Endodermal cell (in vitro differentiated cells): ENCODE measurements around the gene AGTRAP. TPM values are rescaled to one million over a fixed set of nuclear protein-coding genes. Genes with fewer than 3 reads are reported as not detected.

ENCODE experiments used
- DNase-seq: peaks from one replicate; pipeline ENCODE4 v3.0.0-alpha.2; 2017
- H3K27ac ChIP-seq: 2 replicates; pipeline ENCODE4 v1.5.1; 2013; ENCODE audit warnings: mild to moderate bottlenecking, low read depth, low read length, moderate library complexity
- H3K27me3 ChIP-seq: 2 replicates; pipeline ENCODE4 v1.6.1; 2013; ENCODE audit warnings: mild to moderate bottlenecking, low read length, moderate library complexity; ENCODE audit not compliant: insufficient read depth, control insufficient read depth, poor library complexity, severe bottlenecking
- H3K36me3 ChIP-seq: 2 replicates; pipeline ENCODE4 v1.7.0; 2013; ENCODE audit warnings: mild to moderate bottlenecking, low read length, moderate library complexity; ENCODE audit not compliant: control insufficient read depth, insufficient read depth
- H3K4me1 ChIP-seq: one replicate; pipeline ENCODE4 v1.7.0; 2013; ENCODE audit warnings: low read length; ENCODE audit not compliant: control insufficient read depth, insufficient read depth
- H3K4me3 ChIP-seq: 2 replicates; pipeline ENCODE4 v1.5.1; 2013; ENCODE audit warnings: mild to moderate bottlenecking, low read length, moderate library complexity
- H3K9ac ChIP-seq: 2 replicates; pipeline ENCODE4 v1.6.1; 2013; ENCODE audit warnings: mild to moderate bottlenecking, low read length, moderate library complexity; ENCODE audit not compliant: poor library complexity, severe bottlenecking; ENCODE audit errors: extremely low read depth
- H3K9me3 ChIP-seq: 2 replicates; pipeline ENCODE4 v1.6.1; 2013; ENCODE audit warnings: mild to moderate bottlenecking, low read length, moderate library complexity; ENCODE audit not compliant: control insufficient read depth
- H3K27ac Mint-ChIP-seq: 2 replicates; pipeline ENCODE4 v1.8.0; 2020; ENCODE audit warnings: mixed read lengths
- H3K27me3 Mint-ChIP-seq: 2 replicates; pipeline ENCODE4 v1.8.0; 2021; ENCODE audit warnings: mild to moderate bottlenecking, mixed read lengths; ENCODE audit not compliant: insufficient read depth
- H3K36me3 Mint-ChIP-seq: 2 replicates; pipeline ENCODE4 v1.8.0; 2020; ENCODE audit warnings: low read depth, mixed read lengths
- H3K4me1 Mint-ChIP-seq: 2 replicates; pipeline ENCODE4 v1.8.0; 2020; ENCODE audit warnings: mixed read lengths
- H3K4me3 Mint-ChIP-seq: 2 replicates; pipeline ENCODE4 v1.8.0; 2020; ENCODE audit warnings: mild to moderate bottlenecking, moderate library complexity, mixed read lengths
- H3K9me3 Mint-ChIP-seq: 2 replicates; pipeline ENCODE4 v1.8.0; 2020; ENCODE audit warnings: mild to moderate bottlenecking, mixed read lengths
- WGBS, 2 experiments: methylation state at CpG; one replicate each; pipeline versions ENCODE4 v1.1.5 to v1.1.7; 2013; ENCODE audit warnings: missing lambda C conversion rate in 2 of 2, mixed read lengths in 1 of 2; ENCODE audit not compliant: insufficient coverage in 1 of 2, insufficient read length in 1 of 2; 5-methylcytosine and 5-hydroxymethylcytosine counted together
- total RNA-seq, 2 donors: library from RNA; stranded (reverse); fragmentation: NEBNext Ultra II Directional in 1 of 2; extraction: Animal tissue kit (Norgen Biotek cat#: 25700) in 1 of 2; gene quantifications; 2 replicates in 1 of 2; 3 replicates in 1 of 2; pipeline ENCODE4 v1.2.1, GENCODE V29; 2021
- TF ChIP-seq, protein P1 (sequence below): fragments of 200-600 bp; sonication (generic); conservative IDR thresholded peaks from 2 replicates; pipeline ENCODE4 v1.5.0; 2021; ENCODE audit warnings: antibody characterized with exemption, mild to moderate bottlenecking

AGTRAP gene
- total RNA-seq, 2 donors from 2014 or later: 71.3 to 81.2 TPM

DNA sequence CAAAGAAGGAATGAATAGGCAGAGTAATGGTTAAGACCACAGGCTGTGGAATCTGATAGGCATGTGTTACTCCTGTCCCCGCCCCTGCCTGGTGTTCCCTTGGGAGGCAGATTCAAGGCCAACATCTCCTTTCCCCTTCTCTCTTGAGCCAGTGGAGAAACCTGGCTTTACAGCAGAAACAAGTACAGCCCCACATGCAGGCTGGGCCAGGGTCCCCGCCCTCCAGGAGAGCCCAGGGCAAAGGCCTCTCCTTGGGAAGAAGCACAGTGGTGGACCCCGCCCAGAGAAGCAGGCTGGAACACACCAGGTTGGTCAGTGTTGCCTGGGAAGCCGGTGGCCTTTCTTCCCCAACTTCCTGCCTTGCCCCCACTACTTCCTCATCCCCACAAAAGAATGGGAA, 32.9 kb downstream of the AGTRAP start:
- 83% methylated on average over 4 of the region's 4 CpGs; no CpG with 5 or more reads in 1 of the 2 experiments for WGBS, 2 experiments
- no peak overlapping the region for H3K27ac Mint-ChIP-seq
- H3K27me3 Mint-ChIP-seq: peaks cover 6% of the 10 kb centered on the region
- no peak overlapping the region for H3K9ac ChIP-seq
- no peaks in the 10 kb centered on the region for H3K9me3 ChIP-seq
- H3K36me3 Mint-ChIP-seq: no peaks in the 10 kb centered on the region
- no peak overlapping the region for H3K27ac ChIP-seq
- H3K36me3 ChIP-seq: no peaks in the 10 kb centered on the region
- H3K4me3 ChIP-seq: no peak overlapping the region
- no peaks in the 10 kb centered on the region for H3K4me1 ChIP-seq
- no peaks in the 10 kb centered on the region for H3K4me1 Mint-ChIP-seq
- H3K9me3 Mint-ChIP-seq: no peaks in the 10 kb centered on the region
- DNase-seq: no peak
- H3K4me3 Mint-ChIP-seq: no peak overlapping the region
- TF ChIP-seq, protein P1, sequence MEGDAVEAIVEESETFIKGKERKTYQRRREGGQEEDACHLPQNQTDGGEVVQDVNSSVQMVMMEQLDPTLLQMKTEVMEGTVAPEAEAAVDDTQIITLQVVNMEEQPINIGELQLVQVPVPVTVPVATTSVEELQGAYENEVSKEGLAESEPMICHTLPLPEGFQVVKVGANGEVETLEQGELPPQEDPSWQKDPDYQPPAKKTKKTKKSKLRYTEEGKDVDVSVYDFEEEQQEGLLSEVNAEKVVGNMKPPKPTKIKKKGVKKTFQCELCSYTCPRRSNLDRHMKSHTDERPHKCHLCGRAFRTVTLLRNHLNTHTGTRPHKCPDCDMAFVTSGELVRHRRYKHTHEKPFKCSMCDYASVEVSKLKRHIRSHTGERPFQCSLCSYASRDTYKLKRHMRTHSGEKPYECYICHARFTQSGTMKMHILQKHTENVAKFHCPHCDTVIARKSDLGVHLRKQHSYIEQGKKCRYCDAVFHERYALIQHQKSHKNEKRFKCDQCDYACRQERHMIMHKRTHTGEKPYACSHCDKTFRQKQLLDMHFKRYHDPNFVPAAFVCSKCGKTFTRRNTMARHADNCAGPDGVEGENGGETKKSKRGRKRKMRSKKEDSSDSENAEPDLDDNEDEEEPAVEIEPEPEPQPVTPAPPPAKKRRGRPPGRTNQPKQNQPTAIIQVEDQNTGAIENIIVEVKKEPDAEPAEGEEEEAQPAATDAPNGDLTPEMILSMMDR: no peak
- no peaks in the 10 kb centered on the region for H3K27me3 ChIP-seq

DNA sequence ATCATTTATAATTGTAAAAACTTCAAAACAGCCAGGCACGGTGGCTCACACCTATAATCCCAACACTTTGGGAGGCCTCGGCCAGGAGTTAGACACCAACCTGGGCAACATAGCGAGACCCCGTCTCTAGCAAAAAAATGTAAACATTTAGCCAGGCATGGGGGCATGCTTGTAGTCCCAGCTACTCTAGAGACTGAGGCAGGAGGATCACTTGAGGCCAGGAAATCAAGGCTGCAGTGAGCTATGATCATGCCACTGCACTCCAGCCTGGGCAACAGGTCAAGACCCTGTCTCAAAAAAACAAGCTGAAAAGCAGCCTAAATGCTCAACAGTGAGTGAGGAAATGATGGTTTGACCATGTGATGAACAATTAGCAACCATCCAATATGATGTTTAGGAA, 33.3 kb downstream of the AGTRAP start:
- Histone ChIP-seq H3K27ac (no peak overlapping the region), H3K9ac (no peak overlapping the region), H3K36me3 (no peaks in the 10 kb centered on the region), H3K4me1 (no peaks in the 10 kb centered on the region), H3K4me3 (no peak overlapping the region), H3K27me3 (no peaks in the 10 kb centered on the region), H3K9me3 (no peaks in the 10 kb centered on the region)
- Mint-ChIP-seq H3K4me1 (no peaks in the 10 kb centered on the region), H3K27ac (no peak overlapping the region), H3K9me3 (no peaks in the 10 kb centered on the region), H3K4me3 (no peak overlapping the region), H3K36me3 (no peaks in the 10 kb centered on the region), H3K27me3 (peaks cover 5% of the 10 kb centered on the region)
- DNase-seq: no peak
- 93 to 95% methylated on average over 4 of the region's 4 CpGs for WGBS, 2 experiments
- TF ChIP-seq, protein P1: no peak

DNA sequence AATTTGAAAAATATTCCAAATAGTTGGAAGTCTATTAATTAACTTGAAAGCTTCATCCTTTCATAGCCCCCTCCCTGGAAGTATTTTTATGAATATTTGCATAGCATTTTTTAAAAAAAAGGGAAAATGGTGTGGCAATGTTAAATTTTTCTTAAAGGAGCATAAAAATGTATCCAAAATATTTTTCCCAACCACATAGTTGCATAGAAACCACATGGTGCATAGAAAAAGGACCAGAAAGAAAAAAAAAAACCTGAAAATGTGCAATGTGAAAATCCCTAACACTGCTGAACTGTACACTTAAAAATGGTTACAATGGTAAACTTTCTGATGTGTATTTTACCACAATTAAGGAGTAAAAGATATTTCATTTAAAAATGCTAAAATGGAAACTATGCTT, 34.1 kb downstream of the AGTRAP start:
- no peaks in the 10 kb centered on the region for H3K4me1 Mint-ChIP-seq
- no peak overlapping the region for H3K4me3 Mint-ChIP-seq
- TF ChIP-seq, protein P1: no peak
- H3K36me3 Mint-ChIP-seq: no peaks in the 10 kb centered on the region
- H3K27me3 ChIP-seq: no peaks in the 10 kb centered on the region
- H3K27ac Mint-ChIP-seq: no peak overlapping the region
- no peaks in the 10 kb centered on the region for H3K4me1 ChIP-seq
- no peaks in the 10 kb centered on the region for H3K36me3 ChIP-seq
- no peaks in the 10 kb centered on the region for H3K9me3 ChIP-seq
- no peak for DNase-seq
- H3K27me3 Mint-ChIP-seq: peaks cover 5% of the 10 kb centered on the region
- H3K27ac ChIP-seq: no peak overlapping the region
- no peak overlapping the region for H3K4me3 ChIP-seq
- H3K9me3 Mint-ChIP-seq: no peaks in the 10 kb centered on the region
- H3K9ac ChIP-seq: no peak overlapping the region
